NCI-H2196 (cell line): Measurements from ENCODE around the gene TTC21A.
"Not testable (repeated sequence)": the region's sequence is repeated elsewhere in the genome, so short reads cannot be mapped to it uniquely, and the experiment has no call there.

Experiments used
- DNase-seq: peaks from one replicate; lab custom pipeline; 2025; ENCODE audit not compliant: unreplicated experiment; lab: John Stamatoyannopoulos, UW

TTC21A gene

GRCh38 chr3:39149498-39150147 lies 42.1 kb downstream of the TTC21A start:
- no peak for DNase-seq

GRCh38 chr3:39150148-39150802 lies 42.8 kb downstream of the TTC21A start:
- DNase-seq: no peak

- DNase-seq: peak; percentile 31
Observed at GRCh38 chr3:39150803-39151631, 43.5 kb downstream of the TTC21A start.

GRCh38 chr3:39153977-39154279 lies 46.4 kb downstream of the TTC21A start:
- DNase-seq: no peak

- DNase-seq: no peak
Observed at GRCh38 chr3:39154280-39155021, 47.0 kb downstream of the TTC21A start.

- no peak for DNase-seq
Observed at GRCh38 chr3:39156421-39156820, 48.9 kb downstream of the TTC21A start.

- DNase-seq: no peak
Observed at GRCh38 chr3:39157359-39157758, 49.9 kb downstream of the TTC21A start.

GRCh38 chr3:39158148-39158715 lies 50.8 kb downstream of the TTC21A start:
- DNase-seq: no peak

GRCh38 chr3:39164414-39164813 lies 56.9 kb downstream of the TTC21A start:
- DNase-seq: no peak

- DNase-seq: no peak
Observed at GRCh38 chr3:39165518-39165917, 58.0 kb downstream of the TTC21A start.

GRCh38 chr3:39166134-39166710 lies 58.7 kb downstream of the TTC21A start:
- DNase-seq: no peak

GRCh38 chr3:39166932-39167532 lies 59.6 kb downstream of the TTC21A start:
- DNase-seq: no peak

- no peak for DNase-seq
Observed at GRCh38 chr3:39168156-39168780, 60.8 kb downstream of the TTC21A start.

- no peak for DNase-seq
Observed at GRCh38 chr3:39169712-39170111, 62.2 kb downstream of the TTC21A start.

GRCh38 chr3:39170461-39170860 lies 63.0 kb downstream of the TTC21A start:
- DNase-seq: no peak

GRCh38 chr3:39170877-39171276 lies 63.4 kb downstream of the TTC21A start:
- not testable (repeated sequence) for DNase-seq

- no peak for DNase-seq
Observed at GRCh38 chr3:39171860-39172259, 64.4 kb downstream of the TTC21A start.

GRCh38 chr3:39173318-39174125 lies 66.0 kb downstream of the TTC21A start:
- no peak for DNase-seq
